ENCODE measurements around the gene MPRIP.

MPRIP gene

GRCh38 chr17:17050346-17051345 is 8.4 kb downstream of the MPRIP start:
- no peak for DNase-seq (ENCODE audit: low read depth in 2 of 2)

GRCh38 chr17:17051380-17051779 is 9.1 kb downstream of the MPRIP start:
- no peak for DNase-seq (ENCODE audit: low read depth in 2 of 2)

GRCh38 chr17:17051791-17052461 is 9.7 kb downstream of the MPRIP start:
- no peak for DNase-seq (ENCODE audit: low read depth in 2 of 2)

- DNase-seq (ENCODE audit: low read depth in 2 of 2): no peak
These were observed 10.4 kb downstream of the MPRIP start for GRCh38 chr17:17052462-17053221.

GRCh38 chr17:17053446-17054379 is 11.5 kb downstream of the MPRIP start:
- DNase-seq (ENCODE audit: low read depth in 2 of 2): no peak

- DNase-seq (ENCODE audit: low read depth in 2 of 2): no peak
These were observed 12.4 kb downstream of the MPRIP start for GRCh38 chr17:17054636-17055035.

GRCh38 chr17:17055286-17056155 is 13.3 kb downstream of the MPRIP start:
- no peak for DNase-seq (ENCODE audit: low read depth in 2 of 2)

GRCh38 chr17:17056156-17056539 is 13.9 kb downstream of the MPRIP start:
- no peak for DNase-seq (ENCODE audit: low read depth in 2 of 2)

GRCh38 chr17:17057057-17057551 is 14.8 kb downstream of the MPRIP start:
- no peak for DNase-seq (ENCODE audit: low read depth in 2 of 2)

- no peak for DNase-seq (ENCODE audit: low read depth in 2 of 2)
These were observed 16.0 kb downstream of the MPRIP start for GRCh38 chr17:17058304-17058703.

- DNase-seq (ENCODE audit: low read depth in 2 of 2): no peak
These were observed 17.1 kb downstream of the MPRIP start for GRCh38 chr17:17059301-17059890.

GRCh38 chr17:17060001-17060922 is 18.0 kb downstream of the MPRIP start:
- no peak for DNase-seq (ENCODE audit: low read depth in 2 of 2)

- DNase-seq (ENCODE audit: low read depth in 2 of 2): no peak
These were observed 18.7 kb downstream of the MPRIP start for GRCh38 chr17:17060930-17061329.

- no peak for DNase-seq (ENCODE audit: low read depth in 2 of 2)
These were observed 19.3 kb downstream of the MPRIP start for GRCh38 chr17:17061516-17061915.

- no peak for DNase-seq (ENCODE audit: low read depth in 2 of 2)
These were observed 20.1 kb downstream of the MPRIP start for GRCh38 chr17:17062356-17062755.

GRCh38 chr17:17062866-17063265 is 20.6 kb downstream of the MPRIP start:
- no peak for DNase-seq (ENCODE audit: low read depth in 2 of 2)

GRCh38 chr17:17063546-17064122 is 21.4 kb downstream of the MPRIP start:
- DNase-seq (ENCODE audit: low read depth in 2 of 2): no peak

- DNase-seq (ENCODE audit: low read depth in 2 of 2): no peak
These were observed 22.1 kb downstream of the MPRIP start for GRCh38 chr17:17064322-17064721.
